NCI-H146 treated with DMSO at 0.1 percent for 48 hours (cell line): Measurements from ENCODE around the gene MAP3K3.
"Not testable (repeated sequence)": the region's sequence is repeated elsewhere in the genome, so short reads cannot be mapped to it uniquely, and the experiment has no call there.

Experiments
- DNase-seq: peaks from one replicate; lab custom pipeline; 2025; ENCODE audit not compliant: unreplicated experiment; lab: John Stamatoyannopoulos, UW

Gene MAP3K3

DNA sequence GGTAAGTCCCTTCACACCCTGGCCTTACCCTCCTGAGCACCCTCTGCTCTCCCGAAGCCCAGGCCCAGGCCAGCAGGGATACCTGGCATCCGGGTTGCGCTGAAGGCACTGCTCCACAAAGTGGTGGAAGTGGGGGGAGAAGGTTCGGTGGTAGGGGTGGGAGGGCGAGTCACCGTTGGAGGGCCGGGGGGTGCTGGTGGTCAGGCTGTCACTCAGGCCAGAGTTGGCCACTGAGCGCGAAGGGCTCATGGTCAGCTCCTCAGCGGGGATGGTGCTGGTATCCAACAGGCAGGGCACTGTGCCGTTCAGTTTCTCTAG is 82.0 kb downstream of the MAP3K3 start:
- no peak for DNase-seq

- DNase-seq = no peak
These were observed 82.6 kb downstream of the MAP3K3 start for GRCh38 chr17:63704836-63705235.

GRCh38 chr17:63705657-63706056 is 83.4 kb downstream of the MAP3K3 start:
- no peak for DNase-seq

- DNase-seq = no peak
These were observed 84.3 kb downstream of the MAP3K3 start for GRCh38 chr17:63706336-63707082.

GRCh38 chr17:63707151-63707550 is 84.9 kb downstream of the MAP3K3 start:
- DNase-seq = no peak

- DNase-seq = no peak
These were observed 86.9 kb downstream of the MAP3K3 start for GRCh38 chr17:63709110-63709509.

GRCh38 chr17:63714550-63715277 is 92.5 kb downstream of the MAP3K3 start:
- DNase-seq = no peak

DNA sequence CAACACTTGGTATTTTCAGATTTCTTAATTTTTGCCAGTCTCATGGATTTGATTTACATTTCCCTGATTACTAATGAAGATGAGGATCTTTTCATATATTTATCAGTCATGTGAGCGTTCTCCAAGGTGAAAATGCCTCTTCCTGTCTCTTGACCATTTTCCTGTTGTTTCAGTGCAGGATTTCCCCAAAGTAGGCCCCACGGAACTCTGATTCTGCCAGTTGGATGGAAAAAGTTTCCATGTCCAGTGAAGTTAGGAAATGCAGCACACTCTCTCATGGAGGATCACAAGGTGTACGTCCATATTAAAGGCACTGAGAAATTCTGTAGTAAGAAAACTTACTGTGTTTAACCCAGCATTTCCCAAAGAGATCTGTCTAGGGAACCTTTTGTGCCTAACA is 94.2 kb downstream of the MAP3K3 start:
- DNase-seq = no peak

- no peak for DNase-seq
These were observed 96.8 kb downstream of the MAP3K3 start for GRCh38 chr17:63718988-63719387.

GRCh38 chr17:63720194-63720593 is 98.0 kb downstream of the MAP3K3 start:
- DNase-seq = not testable (repeated sequence)

- no peak for DNase-seq
These were observed 100.2 kb downstream of the MAP3K3 start for GRCh38 chr17:63722403-63722802.

DNA sequence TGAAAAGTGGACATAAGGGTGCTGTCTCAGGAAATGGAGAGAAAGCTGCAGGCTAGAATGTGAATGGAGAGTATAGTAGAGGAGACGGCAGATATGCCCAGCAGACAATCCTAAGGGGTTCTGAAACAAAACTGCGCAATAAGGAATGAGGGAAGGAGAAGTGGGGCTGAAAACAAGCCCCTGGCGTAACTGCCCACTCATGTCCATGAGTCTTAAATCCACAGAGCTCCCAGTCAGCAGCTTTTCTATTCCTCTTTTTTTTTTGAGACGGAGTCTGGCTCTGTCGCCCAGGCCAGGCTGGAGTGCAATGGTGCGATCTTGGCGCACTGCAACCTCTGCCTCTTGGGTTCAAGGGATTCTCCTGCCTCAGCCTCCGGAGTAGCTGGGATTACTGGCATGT is 113.5 kb downstream of the MAP3K3 start:
- DNase-seq = no peak

GRCh38 chr17:63740464-63741142 is 118.4 kb downstream of the MAP3K3 start:
- DNase-seq = no peak

GRCh38 chr17:63741143-63741407 is 118.9 kb downstream of the MAP3K3 start:
- DNase-seq = no peak

GRCh38 chr17:63741408-63742173 is 119.4 kb downstream of the MAP3K3 start, which contains the start of gene STRADA:
Gene STRADA (minus strand): TSS chr17:63741799. CDS start chr17:63728369, 13,430 bp downstream.
- DNase-seq = peak; percentile 96
